Duodenal mucosa (tissue), 2 donors: ENCODE results near the gene PDSS2.

Source experiments
- H3K27ac ChIP-seq: one replicate; pipeline ENCODE4 v1.7.0; 2013; ENCODE audit warnings: low read depth, low read length
- H3K27me3 ChIP-seq, 2 donors: one replicate each; pipeline ENCODE4 v1.7.0; 2013; ENCODE audit warnings: low read length in 2 of 2, control low read depth in 1 of 2; ENCODE audit not compliant: insufficient read depth in 2 of 2, control insufficient read depth in 1 of 2
- H3K36me3 ChIP-seq, 2 donors: one replicate each; pipeline ENCODE4 v1.7.0; 2013; ENCODE audit warnings: low read length in 2 of 2, control low read depth in 1 of 2; ENCODE audit not compliant: insufficient read depth in 2 of 2, control insufficient read depth in 1 of 2
- H3K4me1 ChIP-seq, 2 donors: one replicate each; pipeline ENCODE4 v1.7.0; 2013; ENCODE audit warnings: low read length in 2 of 2, control low read depth in 1 of 2; ENCODE audit not compliant: insufficient read depth in 2 of 2, control insufficient read depth in 1 of 2
- H3K4me3 ChIP-seq, 2 donors: one replicate each; pipeline ENCODE4 v1.7.0; 2013; ENCODE audit warnings: low read length in 2 of 2, low read depth in 1 of 2
- H3K9ac ChIP-seq, 2 donors: one replicate each; pipeline ENCODE4 v1.7.0; 2013; ENCODE audit warnings: low read length in 2 of 2, low read depth in 1 of 2
- H3K9me3 ChIP-seq, 2 donors: one replicate each; pipeline ENCODE4 v1.7.0; 2013; ENCODE audit warnings: low read length in 2 of 2, control low read depth in 1 of 2; ENCODE audit not compliant: control insufficient read depth in 1 of 2

PDSS2 gene

DNA sequence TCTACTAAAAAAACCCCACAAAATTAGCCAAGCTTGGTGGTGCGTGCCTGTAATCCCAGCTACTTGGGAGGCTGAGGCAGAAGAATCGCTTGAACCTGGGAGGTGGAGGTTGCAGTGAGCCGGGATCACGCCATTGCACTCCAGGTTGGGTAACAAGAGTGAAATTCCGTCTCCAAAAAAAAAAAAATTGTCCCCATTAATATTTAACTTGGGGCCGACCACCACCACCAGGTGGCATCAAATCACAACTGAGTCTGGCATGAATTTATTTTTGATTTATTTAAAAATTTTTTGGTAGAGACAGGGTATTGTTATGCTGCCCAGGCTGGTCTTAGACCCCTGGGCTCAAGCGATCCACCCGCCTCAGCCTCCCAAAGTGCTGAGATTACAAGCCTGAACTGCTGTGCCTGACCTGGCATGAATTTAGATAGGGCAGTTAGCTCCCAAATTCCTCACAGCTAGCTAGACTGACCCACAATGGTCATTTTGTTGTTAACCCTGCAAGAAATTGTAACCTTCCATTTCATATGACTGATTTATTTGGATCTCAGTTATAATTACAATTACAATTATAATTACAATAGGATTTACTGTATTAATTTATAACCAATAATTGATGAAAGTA is 326.9 kb downstream of the PDSS2 start:
- Histone ChIP-seq H3K4me1 (peaks cover 12 to 14% of the 10 kb centered on the region in 2 donors), H3K27ac (no peak overlapping the region), H3K36me3 (no peaks in the 10 kb centered on the region), H3K4me3 (no peak overlapping the region), H3K9ac (no peak overlapping the region), H3K27me3 (no peaks in the 10 kb centered on the region), H3K9me3 (no peaks in the 10 kb centered on the region)

GRCh38 chr6:107129370-107129925 is 329.9 kb downstream of the PDSS2 start:
- Histone ChIP-seq H3K27ac (no peak overlapping the region), H3K4me1 (peaks cover 12 to 14% of the 10 kb centered on the region in 2 donors)

GRCh38 chr6:107128577-107128976 is 330.8 kb downstream of the PDSS2 start:
- Histone ChIP-seq H3K36me3 (no peaks in the 10 kb centered on the region), H3K9me3 (no peaks in the 10 kb centered on the region), H3K27ac (no peak overlapping the region), H3K4me3 (no peak overlapping the region), H3K4me1 (peaks cover 12 to 14% of the 10 kb centered on the region in 2 donors), H3K27me3 (no peaks in the 10 kb centered on the region), H3K9ac (no peak overlapping the region)

More at GRCh38 chr6:107129370-107129925, 329.9 kb downstream of the PDSS2 start:
- Histone ChIP-seq H3K27me3 (no peaks in the 10 kb centered on the region), H3K9ac (no peak overlapping the region), H3K4me3 (no peak overlapping the region), H3K36me3 (no peaks in the 10 kb centered on the region), H3K9me3 (no peaks in the 10 kb centered on the region)

- H3K4me1 ChIP-seq: peaks cover 12 to 14% of the 10 kb centered on the region in 2 donors
- H3K4me3 ChIP-seq: no peak overlapping the region
- H3K9me3 ChIP-seq: no peaks in the 10 kb centered on the region
- H3K27me3 ChIP-seq: no peaks in the 10 kb centered on the region
- H3K9ac ChIP-seq: no peak overlapping the region
- H3K27ac ChIP-seq: no peak overlapping the region
- no peaks in the 10 kb centered on the region for H3K36me3 ChIP-seq
Observed at GRCh38 chr6:107128175-107128574, 331.2 kb downstream of the PDSS2 start.

- Histone ChIP-seq H3K27ac (no peak overlapping the region), H3K4me1 (peaks cover 14 to 15% of the 10 kb centered on the region in 2 donors), H3K27me3 (no peaks in the 10 kb centered on the region)
Observed at GRCh38 chr6:107125771-107126170, 333.6 kb downstream of the PDSS2 start.

DNA sequence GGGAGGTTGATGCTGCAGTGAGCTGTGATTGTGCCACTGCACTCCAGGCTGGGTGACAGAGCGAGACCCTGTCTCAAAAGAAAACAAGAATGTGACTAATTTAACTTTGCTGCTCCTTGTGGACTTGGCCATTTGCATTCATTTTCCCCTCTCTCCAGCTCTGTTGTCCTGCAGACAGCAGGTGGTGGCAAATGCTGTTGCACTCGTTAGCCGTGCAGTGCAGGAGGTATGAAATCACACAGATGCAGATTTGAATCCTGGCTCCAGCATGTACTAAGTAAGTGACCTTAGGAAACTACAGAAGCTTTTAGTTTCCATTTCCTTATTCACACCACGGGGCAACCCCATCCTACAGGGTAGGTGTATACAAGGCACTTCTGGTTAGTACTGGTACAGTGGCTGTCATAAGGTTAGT is 334.4 kb downstream of the PDSS2 start:
- no peaks in the 10 kb centered on the region for H3K9me3 ChIP-seq
- no peak overlapping the region for H3K4me3 ChIP-seq
- H3K36me3 ChIP-seq: no peaks in the 10 kb centered on the region
- no peak overlapping the region for H3K27ac ChIP-seq
- H3K4me1 ChIP-seq: peaks cover 13% of the 10 kb centered on the region in 2 donors
- no peaks in the 10 kb centered on the region for H3K27me3 ChIP-seq
- no peak overlapping the region for H3K9ac ChIP-seq

More at GRCh38 chr6:107125771-107126170, 333.6 kb downstream of the PDSS2 start:
- Histone ChIP-seq H3K36me3 (no peaks in the 10 kb centered on the region), H3K9me3 (no peaks in the 10 kb centered on the region), H3K4me3 (no peak overlapping the region), H3K9ac (no peak overlapping the region)

- Histone ChIP-seq H3K9me3 (no peaks in the 10 kb centered on the region), H3K36me3 (no peaks in the 10 kb centered on the region), H3K4me3 (no peak overlapping the region)
Observed at GRCh38 chr6:107123501-107123900, 335.9 kb downstream of the PDSS2 start.

GRCh38 chr6:107122748-107123147 is 336.6 kb downstream of the PDSS2 start:
- H3K4me1 ChIP-seq: peaks cover under 1 to 5% of the 10 kb centered on the region in 2 donors
- no peak overlapping the region for H3K9ac ChIP-seq
- no peaks in the 10 kb centered on the region for H3K9me3 ChIP-seq
- H3K36me3 ChIP-seq: no peaks in the 10 kb centered on the region
- no peak overlapping the region for H3K4me3 ChIP-seq
- H3K27me3 ChIP-seq: no peaks in the 10 kb centered on the region
- no peak overlapping the region for H3K27ac ChIP-seq

More at GRCh38 chr6:107123501-107123900, 335.9 kb downstream of the PDSS2 start:
- peaks cover 5 to 6% of the 10 kb centered on the region in 2 donors for H3K4me1 ChIP-seq
- no peak overlapping the region for H3K9ac ChIP-seq
- no peaks in the 10 kb centered on the region for H3K27me3 ChIP-seq
- no peak overlapping the region for H3K27ac ChIP-seq

DNA sequence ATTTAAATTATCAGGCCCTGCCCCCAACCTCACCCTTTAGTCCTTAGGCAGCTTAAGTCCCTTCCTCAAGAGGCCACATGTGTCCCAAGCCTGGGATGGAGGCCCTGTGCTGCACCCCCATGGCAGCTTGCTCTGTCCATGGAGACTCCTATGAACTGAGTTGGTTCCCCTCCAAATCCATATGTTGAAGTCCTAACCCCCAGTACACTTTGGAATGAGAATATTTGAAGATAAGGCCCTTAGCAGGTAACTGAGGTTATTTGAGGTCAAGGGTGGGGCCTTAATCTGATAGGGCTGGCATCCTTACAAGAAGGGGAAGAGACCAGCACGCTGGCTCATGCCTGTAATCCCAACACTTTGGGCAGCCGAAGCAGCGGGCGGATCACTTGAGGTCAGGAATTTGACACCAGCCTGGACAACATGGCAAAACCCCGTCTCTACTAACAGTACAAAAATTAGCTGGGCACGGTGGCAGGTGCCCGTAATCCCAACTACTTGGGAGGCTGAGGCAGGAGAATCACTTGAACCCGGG is 337.3 kb downstream of the PDSS2 start:
- no peaks in the 10 kb centered on the region for H3K9me3 ChIP-seq
- no peak overlapping the region for H3K4me3 ChIP-seq
- H3K36me3 ChIP-seq: no peaks in the 10 kb centered on the region
- H3K9ac ChIP-seq: no peak overlapping the region
- H3K27ac ChIP-seq: no peak overlapping the region
- no peaks in the 10 kb centered on the region for H3K27me3 ChIP-seq
- H3K4me1 ChIP-seq: peaks cover 0 to 3% of the 10 kb centered on the region in 2 donors

DNA sequence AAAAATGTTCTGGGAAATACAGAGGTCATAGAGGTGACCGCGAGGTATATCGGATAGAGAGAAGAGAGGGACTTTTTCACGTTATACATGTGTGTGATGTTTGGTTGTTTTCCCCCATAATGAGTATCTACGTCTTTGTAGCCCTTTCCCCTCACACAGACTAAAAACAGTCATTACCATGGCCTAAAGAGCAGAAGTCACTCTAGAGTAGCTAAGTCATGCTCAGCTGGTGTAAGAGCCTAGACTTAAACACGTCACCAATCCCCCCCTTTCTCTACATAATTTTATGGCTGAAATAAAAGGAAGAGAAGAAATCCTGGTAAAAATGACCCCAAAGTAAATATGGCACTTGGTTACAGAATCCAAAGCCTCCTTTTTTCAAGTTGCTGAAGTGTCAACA is 338.1 kb downstream of the PDSS2 start:
- no peaks in the 10 kb centered on the region for H3K27me3 ChIP-seq
- H3K27ac ChIP-seq: no peak overlapping the region

More for the DNA sequence above, 338.1 kb downstream of the PDSS2 start:
- no peaks in the 10 kb centered on the region for H3K36me3 ChIP-seq
- no peak overlapping the region for H3K9ac ChIP-seq
- no peak overlapping the region for H3K4me3 ChIP-seq
- H3K9me3 ChIP-seq: no peaks in the 10 kb centered on the region
- peaks cover 3 to 8% of the 10 kb centered on the region in 2 donors for H3K4me1 ChIP-seq
